Endothelial cell of umbilical vein (primary cell): Measurements from ENCODE around the gene BAAT. TPM values are rescaled to one million over a fixed set of nuclear protein-coding genes. Genes with fewer than 3 reads are reported as not detected.

ENCODE experiments used
- BruUV-seq: library from RNA; stranded (reverse); fragments of 400-500 nt; replicated peaks from 2 replicates; lab custom pipeline; 2021; lab: Mats Ljungman, UMichigan
- CTCF ChIA-PET: fragments of 300-600, 350-600 bp; sonication (Branson Sonifier 250); formaldehyde crosslinking; loops from one replicate; lab custom pipeline; 2021; ENCODE audit warnings: antibody characterized with exemption, inconsistent platforms; lab: Charles Lee
- POLR2A ChIA-PET: fragments of 300-600, 350-600 bp; sonication (Branson Sonifier 250); formaldehyde crosslinking; loops from one replicate; lab custom pipeline; 2021; ENCODE audit warnings: antibody characterized with exemption, inconsistent platforms; lab: Charles Lee
- DNase-seq: peaks from one replicate; pipeline ENCODE4 v3.0.0-alpha.2; 2011; ENCODE audit warnings: low read depth, low spot score
- FAIRE-seq: peaks from 2 replicates; lab custom pipeline; 2011; peaks lifted over from hg19 to GRCh38; lab: Jason Lieb, UNC
- H2AFZ ChIP-seq: 2 replicates; pipeline ENCODE4 v1.6.0; 2012; ENCODE audit warnings: low read depth, low read length, control low read depth, inconsistent platforms
- H3K27ac ChIP-seq: 2 replicates; pipeline ENCODE4 v1.5.1; 2011; ENCODE audit warnings: low read depth, mild to moderate bottlenecking, control low read depth, low read length, moderate library complexity; ENCODE audit not compliant: insufficient read depth
- H3K27me3 ChIP-seq, 2 experiments: 2 replicates each; pipeline versions ENCODE4 v1.6.0 to v1.6.1; 2011; ENCODE audit warnings: low read length in 2 of 2, mixed read lengths in 1 of 2; ENCODE audit not compliant: control insufficient read depth in 2 of 2, insufficient read depth in 2 of 2
- H3K36me3 ChIP-seq, 2 experiments: 2 replicates in 1 of 2; 3 replicates in 1 of 2; pipeline ENCODE4 v1.5.1; 2011; ENCODE audit warnings: low read length in 2 of 2, mild to moderate bottlenecking in 1 of 2, moderate library complexity in 1 of 2; ENCODE audit not compliant: control insufficient read depth in 2 of 2, insufficient read depth in 2 of 2; ENCODE audit errors: extremely low read depth in 1 of 2
- H3K4me1 ChIP-seq: 3 replicates; pipeline ENCODE4 v1.5.1; 2011; ENCODE audit warnings: mild to moderate bottlenecking, low read length; ENCODE audit not compliant: control insufficient read depth, insufficient read depth; ENCODE audit errors: extremely low read depth
- H3K4me2 ChIP-seq: 2 replicates; pipeline ENCODE4 v1.6.1; 2011; ENCODE audit warnings: low read length, control low read depth, mixed read lengths; ENCODE audit not compliant: insufficient read depth
- H3K4me3 ChIP-seq, 3 experiments: fragments of 200-600 bp in 1 of 3; sonication (generic), shearing (Covaris generic) in 1 of 3; replicated peaks in 1 of 3; 2 replicates each; pipeline ENCODE4 v1.5.1; 2011 to 2016; ENCODE audit warnings: control low read depth in 3 of 3, low read length in 3 of 3, mild to moderate bottlenecking in 2 of 3, inconsistent platforms in 1 of 3, low read depth in 1 of 3, moderate library complexity in 1 of 3; ENCODE audit not compliant: insufficient read depth in 1 of 3
- H3K79me2 ChIP-seq: 2 replicates; pipeline ENCODE4 v1.6.0; 2012; ENCODE audit warnings: low read length, inconsistent platforms; ENCODE audit not compliant: control insufficient read depth, insufficient read depth
- H3K9ac ChIP-seq: replicated peaks from 2 replicates; pipeline ENCODE3; 2011; ENCODE audit warnings: low read length, control low read depth; ENCODE audit not compliant: insufficient read depth; ENCODE audit errors: extremely low read depth
- H3K9me1 ChIP-seq: replicated peaks from 3 replicates; pipeline ENCODE4 v1.6.0; 2011; ENCODE audit warnings: mild to moderate bottlenecking, low read length; ENCODE audit not compliant: control insufficient read depth, insufficient read depth; ENCODE audit errors: extremely low read depth
- H3K9me3 ChIP-seq: replicated peaks from 2 replicates; pipeline ENCODE4 v1.5.1; 2012; ENCODE audit warnings: low read length, inconsistent platforms; ENCODE audit not compliant: control insufficient read depth, insufficient read depth
- H4K20me1 ChIP-seq: replicated peaks from 2 replicates; pipeline ENCODE3; 2011; ENCODE audit warnings: mild to moderate bottlenecking, low read length; ENCODE audit not compliant: control insufficient read depth, insufficient read depth; ENCODE audit errors: extremely low read depth
- CTCF ChIP-seq, 2 donors: IDR thresholded peaks; 1 replicate in 1 of 2; 2 replicates in 1 of 2; pipeline ENCODE4 v1.5.1; 2011; ENCODE audit warnings: low read length in 2 of 2, mild to moderate bottlenecking in 2 of 2, moderate library complexity in 2 of 2, control low read depth in 1 of 2, inconsistent platforms in 1 of 2, low read depth in 1 of 2; ENCODE audit not compliant: insufficient read depth in 1 of 2; ENCODE audit errors: extremely low read depth in 1 of 2
- EZH2 ChIP-seq: IDR thresholded peaks from 2 replicates; pipeline ENCODE4 v1.6.1; 2012; ENCODE audit warnings: borderline replicate concordance, low read depth, mild to moderate bottlenecking, moderate library complexity, low read length, inconsistent platforms; ENCODE audit not compliant: severe bottlenecking
- FOS ChIP-seq: IDR thresholded peaks from 2 replicates; pipeline ENCODE4 v1.6.1; 2011; ENCODE audit warnings: mild to moderate bottlenecking, low read length, moderate library complexity, borderline replicate concordance; ENCODE audit not compliant: insufficient read depth
- GATA2 ChIP-seq: IDR thresholded peaks from 2 replicates; pipeline ENCODE4 v1.7.0; 2011; ENCODE audit warnings: low read depth, mild to moderate bottlenecking, moderate library complexity, mixed read lengths, low read length; ENCODE audit not compliant: insufficient read length, insufficient read depth
- JUN ChIP-seq: IDR thresholded peaks from 2 replicates; pipeline ENCODE4 v1.6.1; 2011; ENCODE audit warnings: borderline replicate concordance, low read depth; ENCODE audit not compliant: insufficient read length, insufficient read depth
- MYC ChIP-seq: IDR thresholded peaks from one replicate; pipeline ENCODE4 v1.6.1; 2011; ENCODE audit warnings: mild to moderate bottlenecking, low read depth, low read length
- POLR2A ChIP-seq: IDR thresholded peaks from 2 replicates; pipeline ENCODE4 v1.6.1; 2012; ENCODE audit warnings: low read depth, mild to moderate bottlenecking, control low read depth, low read length
- POLR2AphosphoS5 ChIP-seq: IDR thresholded peaks from 2 replicates; pipeline ENCODE4 v1.6.1; 2012; ENCODE audit warnings: low read depth, mild to moderate bottlenecking, control low read depth, low read length, moderate library complexity; ENCODE audit not compliant: insufficient read depth
- dilution Hi-C: fragments of 300-500 bp; cut with MboI; formaldehyde crosslinking; loops from one replicate; pipeline ENCODE4 v1.15.0; 2019; ENCODE audit warnings: low sequenced_read_pairs; ENCODE audit not compliant: extremely low pct_ligation_motif_present
- intact Hi-C: fragments of 100-400 bp; cut with micrococcal nuclease; formaldehyde crosslinking; loops from one replicate; pipeline ENCODE4 v1.10.0; 2022
- polyA plus RNA-seq, 4 experiments: library from polyadenylated mRNA; depleted of rRNA in 3 of 4; stranded (reverse) in 3 of 4; unstranded in 1 of 4; fragments of >200 nt; gene quantifications; 2 replicates each; pipeline versions ENCODE4 v1.2.1 to v1.2.3, GENCODE V29; 2011 to 2012; ENCODE audit warnings: missing spikeins in 1 of 4
- total RNA-seq: library from RNA; stranded (reverse); gene quantifications from 2 replicates; pipeline ENCODE4 v1.2.3, GENCODE V29; 2021
- TF ChIP-seq, protein P1 (sequence below): IDR thresholded peaks from 2 replicates; pipeline ENCODE4 v1.6.1; 2011; ENCODE audit not compliant: insufficient read depth, insufficient read length

BAAT gene
- total and polyA plus RNA-seq, 2 donors (not counting 3 experiments of a cell fraction or from before 2014, with no cell fraction given), result 0.01 TPM; not detected in 1

DNA sequence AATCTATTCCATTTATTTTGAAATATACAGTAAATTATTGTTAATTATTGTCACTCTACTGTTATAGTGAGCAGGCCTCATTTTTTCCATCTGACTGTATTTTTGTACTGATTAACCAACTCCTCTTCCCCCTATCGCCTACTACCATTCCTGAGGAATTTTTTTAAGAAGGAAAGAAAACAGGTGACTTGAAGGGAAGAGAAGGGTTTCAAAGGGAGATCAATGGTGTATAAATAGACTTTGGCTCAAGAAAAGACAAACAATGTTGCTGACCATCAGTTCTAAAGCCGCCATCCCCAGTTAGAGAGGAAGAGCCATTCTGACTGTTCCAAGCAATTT lies 69.7 kb downstream of the BAAT start:
- intact Hi-C loops, result no loop called here
- no peak overlapping the region for H3K27ac ChIP-seq
- DNase-seq, result no peak
- no peaks in the 10 kb centered on the region for H3K9me3 ChIP-seq
- BruUV-seq, result no TSS peak
- CTCF ChIA-PET, result no interaction called here
- H2AFZ ChIP-seq, result no peak overlapping the region
- H3K4me1 ChIP-seq, result no peaks in the 10 kb centered on the region
- peaks cover 0 to 4% of the 10 kb centered on the region in 2 experiments for H3K27me3 ChIP-seq
- no peaks in the 10 kb centered on the region for H3K9me1 ChIP-seq
- no peak overlapping the region for H3K4me3 ChIP-seq
- POLR2A ChIA-PET, result no interaction called here
- dilution Hi-C loops, result no loop called here
- H3K36me3 ChIP-seq, result no peaks in the 10 kb centered on the region
- H3K79me2 ChIP-seq, result no peaks in the 10 kb centered on the region
- H4K20me1 ChIP-seq, result no peaks in the 10 kb centered on the region
- H3K9ac ChIP-seq, result no peak overlapping the region
- H3K4me2 ChIP-seq, result no peak overlapping the region
- TF ChIP-seq MYC (no peak), FOS (no peak), JUN (no peak)
- no peak for FAIRE-seq

- Histone ChIP-seq H3K79me2 (no peaks in the 10 kb centered on the region), H3K27me3 (peaks cover 0 to 4% of the 10 kb centered on the region in 2 experiments), H3K4me3 (no peak overlapping the region), H3K4me2 (no peak overlapping the region), H4K20me1 (no peaks in the 10 kb centered on the region), H3K9ac (no peak overlapping the region), H3K4me1 (no peaks in the 10 kb centered on the region), H3K36me3 (no peaks in the 10 kb centered on the region), H2AFZ (no peak overlapping the region), H3K9me3 (no peaks in the 10 kb centered on the region), H3K27ac (no peak overlapping the region), H3K9me1 (no peaks in the 10 kb centered on the region)
- intact Hi-C loops, result no loop called here
- dilution Hi-C loops, result no loop called here
- TF ChIP-seq POLR2AphosphoS5 (no peak), CTCF (IDR thresholded peaks at IDR 0.05; ENCODE audit: extremely low read depth in 1 of 2, insufficient read depth in 1 of 2, low read depth in 1 of 2, low read length in 2 of 2) (no peak), MYC (no peak), POLR2A (no peak), JUN (no peak), FOS (no peak), EZH2 (no peak), GATA2 (no peak)
- TF ChIP-seq, protein P1, sequence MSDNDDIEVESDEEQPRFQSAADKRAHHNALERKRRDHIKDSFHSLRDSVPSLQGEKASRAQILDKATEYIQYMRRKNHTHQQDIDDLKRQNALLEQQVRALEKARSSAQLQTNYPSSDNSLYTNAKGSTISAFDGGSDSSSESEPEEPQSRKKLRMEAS, result no peak
- FAIRE-seq (no peak), DNase-seq (no peak)
- POLR2A ChIA-PET, result no interaction called here
- CTCF ChIA-PET, result interaction anchor here (1.3 to 5.8 kb wide), 9 partner anchors 12 to 712 kb away, joined by 5 to 428 read pairs (median 28); no protein-coding TSS in a partner anchor
- no TSS peak for BruUV-seq
These were observed 72.1 kb downstream of the BAAT start for GRCh38 chr9:101312661-101313060.
